K562 (cell line): Measurements from ENCODE around the gene C2orf92. TPM values are rescaled to one million over a fixed set of nuclear protein-coding genes. Genes with fewer than 3 reads are reported as not detected.
A peak's percentile ranks its signal among the peaks of the same experiment; 100 is the strongest.

Experiments
- ATAC-seq: fragments of 200-7000 bp; cut with Tn5 transposase; 3 replicates; pipeline ENCODE4 v1.9.1; 2020; ENCODE audit warnings: moderate library complexity
- BruUV-seq: library from RNA; stranded (reverse); fragments of 400-500 nt; replicated peaks from 2 replicates; lab custom pipeline; 2021; lab: Mats Ljungman, UMichigan
- CTCF ChIA-PET: fragments of 300-600 bp; formaldehyde crosslinking; extraction: SDS; loops from one replicate; lab custom pipeline; 2021; ENCODE audit warnings: low intra/inter-chr PET ratio; lab: Yijun Ruan, JAX
- POLR2A ChIA-PET: fragments of 300-600, 350-650 bp; sonication (Branson Sonifier 250); formaldehyde crosslinking; extraction: SDS; loops from one replicate; lab custom pipeline; 2021; ENCODE audit warnings: antibody characterized with exemption, inconsistent platforms; lab: Yijun Ruan, JAX
- DNase-seq, 4 experiments: peaks; one replicate each; pipeline versions ENCODE4 v3.0.0 to v3.0.0-alpha.2; 2011 to 2018; ENCODE audit warnings: low spot score in 3 of 4, mixed read lengths in 3 of 4; ENCODE audit errors: extremely low read depth in 1 of 4
- FAIRE-seq: peaks from 2 replicates; lab custom pipeline; 2011; peaks lifted over from hg19 to GRCh38; lab: Jason Lieb, UNC
- H2AFZ ChIP-seq: 2 replicates; pipeline ENCODE4 v1.6.0; 2011; ENCODE audit warnings: low read depth, low read length, control low read depth, inconsistent platforms
- H3K27ac ChIP-seq: fragments of 200-600 bp; 3 replicates; pipeline ENCODE4 v1.8.0; 2011; ENCODE audit warnings: low read depth, mild to moderate bottlenecking, control low read depth, inconsistent platforms, low read length, moderate library complexity, mixed read lengths; ENCODE audit errors: extremely low read depth
- H3K27me3 ChIP-seq, 2 experiments: fragments of 300-600 bp in 1 of 2; 2 replicates in 1 of 2; 3 replicates in 1 of 2; pipeline versions ENCODE4 v1.6.0 to v1.8.0; 2011; ENCODE audit warnings: inconsistent platforms in 2 of 2, low read length in 2 of 2, mild to moderate bottlenecking in 1 of 2, mixed read lengths in 1 of 2, moderate library complexity in 1 of 2; ENCODE audit not compliant: control insufficient read depth in 2 of 2, insufficient read depth in 2 of 2
- H3K36me3 ChIP-seq: fragments of 300-600 bp; 3 replicates; pipeline ENCODE4 v1.8.0; 2011; ENCODE audit warnings: mild to moderate bottlenecking, low read length, inconsistent platforms; ENCODE audit not compliant: control insufficient read depth, insufficient read depth
- H3K4me1 ChIP-seq, 2 experiments: fragments of 200-600 bp in 1 of 2; replicated peaks in 1 of 2; 2 replicates in 1 of 2; 3 replicates in 1 of 2; pipeline versions ENCODE4 v1.5.1 to v1.8.0; 2011; ENCODE audit warnings: inconsistent platforms in 2 of 2, low read length in 2 of 2, mild to moderate bottlenecking in 1 of 2, mixed read lengths in 1 of 2, moderate library complexity in 1 of 2; ENCODE audit not compliant: control insufficient read depth in 2 of 2, insufficient read depth in 2 of 2
- H3K4me2 ChIP-seq: 2 replicates; pipeline ENCODE4 v1.6.1; 2011; ENCODE audit warnings: low read length, control low read depth, inconsistent platforms, mixed read lengths; ENCODE audit not compliant: insufficient read depth
- H3K4me3 ChIP-seq: fragments of 200-600 bp; sonication (generic), shearing (Covaris generic); 2 replicates; pipeline ENCODE4 v1.5.1; 2016; ENCODE audit warnings: control low read depth, inconsistent platforms
- H3K79me2 ChIP-seq: fragments of 200-600 bp; 3 replicates; pipeline ENCODE4 v1.8.0; 2011; ENCODE audit warnings: low read length, inconsistent platforms; ENCODE audit not compliant: control insufficient read depth, insufficient read depth
- H3K9ac ChIP-seq, 2 experiments: 2 replicates each; pipeline versions ENCODE4 v1.6.0 to v1.6.1; 2011; ENCODE audit warnings: low read depth in 2 of 2, low read length in 2 of 2, control low read depth in 1 of 2, inconsistent platforms in 1 of 2, mild to moderate bottlenecking in 1 of 2, mixed read lengths in 1 of 2; ENCODE audit not compliant: insufficient read depth in 1 of 2
- H3K9me1 ChIP-seq: one replicate; pipeline ENCODE4 v1.6.0; 2011; ENCODE audit warnings: inconsistent platforms, mild to moderate bottlenecking, low read length, moderate library complexity; ENCODE audit not compliant: control insufficient read depth, insufficient read depth
- H3K9me3 ChIP-seq: replicated peaks from 2 replicates; pipeline ENCODE4 v1.5.1; 2011; ENCODE audit warnings: low read depth, low read length, inconsistent platforms; ENCODE audit not compliant: control insufficient read depth, insufficient read depth
- H4K20me1 ChIP-seq: replicated peaks from 2 replicates; pipeline ENCODE4 v1.6.1; 2011; ENCODE audit warnings: low read length, inconsistent platforms, mixed read lengths; ENCODE audit not compliant: control insufficient read depth, insufficient read depth
- L3MBTL2 ChIP-seq: fragments of 450-650 bp; IDR thresholded peaks from 2 replicates; pipeline ENCODE4 v1.6.1; 2016; ENCODE audit warnings: mild to moderate bottlenecking, moderate library complexity
- WGBS: fragments of 100-300 bp; shearing (Covaris generic); methylation state at CpG from one replicate; pipeline ENCODE4 v1.1.6; 2016; ENCODE audit warnings: low coverage, mixed read lengths; ENCODE audit not compliant: insufficient coverage; ENCODE audit errors: missing lambda C conversion rate; 5-methylcytosine and 5-hydroxymethylcytosine counted together
- in situ Hi-C: fragments of 300-500 bp; cut with MboI; formaldehyde crosslinking; loops from 4 replicates; pipeline ENCODE4 v1.15.0; 2018; ENCODE audit warnings: inconsistent platforms, mixed read lengths
- intact Hi-C: fragments of 100-400 bp; cut with micrococcal nuclease; formaldehyde crosslinking; loops from 2 replicates; pipeline ENCODE4 v1.14.2; 2022
- polyA plus RNA-seq, 8 experiments: library from polyadenylated mRNA; depleted of rRNA in 4 of 8; stranded (reverse) in 5 of 8; unstranded in 3 of 8; fragments of >200 nt; fragmentation: Nextera tagmentation in 2 of 8; fragmentation: Illumina TruSeq in 1 of 8; extraction: Ambion mirVana in 2 of 8; extraction: Trizol in 1 of 8; gene quantifications; 2 replicates each; pipeline versions ENCODE4 v1.2.1 to v1.2.3, GENCODE V29; 2011 to 2014; ENCODE audit warnings: inconsistent platforms in 1 of 8, missing spikeins in 1 of 8
- total RNA-seq, 7 experiments: library from RNA; depleted of rRNA in 6 of 7; stranded (reverse); fragments of >200 nt in 6 of 7; fragmentation: Illumina TruSeq in 2 of 7; extraction: Trizol in 2 of 7; gene quantifications; 2 replicates each; pipeline versions ENCODE4 v1.2.1 to v1.2.3, GENCODE V29; 2011 to 2021; ENCODE audit warnings: low replicate concordance in 1 of 7
- TF ChIP-seq, protein P1 (sequence below): fragments of 450-650 bp; IDR thresholded peaks from 2 replicates; pipeline ENCODE4 v1.6.1; 2016; ENCODE audit warnings: mild to moderate bottlenecking, moderate library complexity
- TF ChIP-seq, protein P2 (sequence below): fragments of 150-350 bp; IDR thresholded peaks from 2 replicates; pipeline ENCODE4 v1.6.1; 2014; ENCODE audit warnings: low read depth, mild to moderate bottlenecking, low read length, borderline replicate concordance

C2orf92 gene
- total and polyA plus RNA-seq, 9 of the 15 experiments (the other 6 are each of a cell fraction or from before 2014, with no cell fraction given): 0.65 to 6.8 (median 3.6) TPM

DNA sequence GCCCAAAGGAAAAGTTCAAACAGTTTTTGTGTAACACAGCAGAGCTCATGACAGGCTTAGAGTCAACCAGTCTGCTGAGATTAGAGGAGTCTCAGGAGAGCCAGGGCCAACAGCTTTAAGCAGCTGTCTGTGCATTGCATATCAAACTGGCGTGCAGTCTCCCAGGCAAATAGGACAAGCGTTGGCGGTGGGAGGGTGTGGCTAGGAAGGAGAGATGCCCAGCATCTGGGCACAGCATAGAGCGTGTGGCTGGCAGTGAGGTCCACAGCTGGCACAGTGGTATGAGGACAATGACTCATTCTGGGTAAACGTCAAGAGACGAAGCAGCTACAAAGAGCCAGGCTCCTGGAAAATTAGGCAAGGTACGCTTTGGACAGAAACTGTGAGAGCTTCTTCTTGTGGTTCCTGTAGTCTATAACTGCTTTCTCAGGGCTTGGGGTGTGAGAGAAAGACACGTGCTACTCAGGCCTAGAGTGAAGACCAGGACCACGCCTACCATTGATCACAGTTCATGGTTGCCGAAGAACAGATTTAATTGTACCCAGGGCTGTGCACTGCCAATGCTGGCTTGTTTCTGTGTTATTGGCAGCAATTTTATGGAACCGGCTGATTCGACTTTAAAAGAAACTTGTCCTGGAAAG lies 58.7 kb downstream of the C2orf92 start:
- ATAC-seq (no peak), FAIRE-seq (no peak), DNase-seq (no peak)
- H3K4me3 ChIP-seq: no peak overlapping the region
- no TSS peak for BruUV-seq
- ChIA-PET POLR2A (interaction anchor here (0.7 to 1.6 kb wide), 3 partner anchors 12 to 1419 kb away, joined by 3 to 5 read pairs (median 3); no protein-coding TSS in a partner anchor), CTCF (no interaction called here)
- no peak overlapping the region for H2AFZ ChIP-seq
- H3K79me2 ChIP-seq: no peaks in the 10 kb centered on the region
- 0 out of 4 replicates have a peak overlapping the region, but pooled peaks of 1 of the 2 experiments have one; percentile 33 for H3K9ac ChIP-seq
- peaks cover 0 to 17% of the 10 kb centered on the region in 2 experiments; a peak in 1 of 5 replicates for H3K4me1 ChIP-seq
- in situ Hi-C loops (no loop called here), intact Hi-C loops (no loop called here)
- H3K36me3 ChIP-seq: no peaks in the 10 kb centered on the region
- H4K20me1 ChIP-seq: no peaks in the 10 kb centered on the region
- no peaks in the 10 kb centered on the region for H3K9me1 ChIP-seq
- TF ChIP-seq, protein P1, sequence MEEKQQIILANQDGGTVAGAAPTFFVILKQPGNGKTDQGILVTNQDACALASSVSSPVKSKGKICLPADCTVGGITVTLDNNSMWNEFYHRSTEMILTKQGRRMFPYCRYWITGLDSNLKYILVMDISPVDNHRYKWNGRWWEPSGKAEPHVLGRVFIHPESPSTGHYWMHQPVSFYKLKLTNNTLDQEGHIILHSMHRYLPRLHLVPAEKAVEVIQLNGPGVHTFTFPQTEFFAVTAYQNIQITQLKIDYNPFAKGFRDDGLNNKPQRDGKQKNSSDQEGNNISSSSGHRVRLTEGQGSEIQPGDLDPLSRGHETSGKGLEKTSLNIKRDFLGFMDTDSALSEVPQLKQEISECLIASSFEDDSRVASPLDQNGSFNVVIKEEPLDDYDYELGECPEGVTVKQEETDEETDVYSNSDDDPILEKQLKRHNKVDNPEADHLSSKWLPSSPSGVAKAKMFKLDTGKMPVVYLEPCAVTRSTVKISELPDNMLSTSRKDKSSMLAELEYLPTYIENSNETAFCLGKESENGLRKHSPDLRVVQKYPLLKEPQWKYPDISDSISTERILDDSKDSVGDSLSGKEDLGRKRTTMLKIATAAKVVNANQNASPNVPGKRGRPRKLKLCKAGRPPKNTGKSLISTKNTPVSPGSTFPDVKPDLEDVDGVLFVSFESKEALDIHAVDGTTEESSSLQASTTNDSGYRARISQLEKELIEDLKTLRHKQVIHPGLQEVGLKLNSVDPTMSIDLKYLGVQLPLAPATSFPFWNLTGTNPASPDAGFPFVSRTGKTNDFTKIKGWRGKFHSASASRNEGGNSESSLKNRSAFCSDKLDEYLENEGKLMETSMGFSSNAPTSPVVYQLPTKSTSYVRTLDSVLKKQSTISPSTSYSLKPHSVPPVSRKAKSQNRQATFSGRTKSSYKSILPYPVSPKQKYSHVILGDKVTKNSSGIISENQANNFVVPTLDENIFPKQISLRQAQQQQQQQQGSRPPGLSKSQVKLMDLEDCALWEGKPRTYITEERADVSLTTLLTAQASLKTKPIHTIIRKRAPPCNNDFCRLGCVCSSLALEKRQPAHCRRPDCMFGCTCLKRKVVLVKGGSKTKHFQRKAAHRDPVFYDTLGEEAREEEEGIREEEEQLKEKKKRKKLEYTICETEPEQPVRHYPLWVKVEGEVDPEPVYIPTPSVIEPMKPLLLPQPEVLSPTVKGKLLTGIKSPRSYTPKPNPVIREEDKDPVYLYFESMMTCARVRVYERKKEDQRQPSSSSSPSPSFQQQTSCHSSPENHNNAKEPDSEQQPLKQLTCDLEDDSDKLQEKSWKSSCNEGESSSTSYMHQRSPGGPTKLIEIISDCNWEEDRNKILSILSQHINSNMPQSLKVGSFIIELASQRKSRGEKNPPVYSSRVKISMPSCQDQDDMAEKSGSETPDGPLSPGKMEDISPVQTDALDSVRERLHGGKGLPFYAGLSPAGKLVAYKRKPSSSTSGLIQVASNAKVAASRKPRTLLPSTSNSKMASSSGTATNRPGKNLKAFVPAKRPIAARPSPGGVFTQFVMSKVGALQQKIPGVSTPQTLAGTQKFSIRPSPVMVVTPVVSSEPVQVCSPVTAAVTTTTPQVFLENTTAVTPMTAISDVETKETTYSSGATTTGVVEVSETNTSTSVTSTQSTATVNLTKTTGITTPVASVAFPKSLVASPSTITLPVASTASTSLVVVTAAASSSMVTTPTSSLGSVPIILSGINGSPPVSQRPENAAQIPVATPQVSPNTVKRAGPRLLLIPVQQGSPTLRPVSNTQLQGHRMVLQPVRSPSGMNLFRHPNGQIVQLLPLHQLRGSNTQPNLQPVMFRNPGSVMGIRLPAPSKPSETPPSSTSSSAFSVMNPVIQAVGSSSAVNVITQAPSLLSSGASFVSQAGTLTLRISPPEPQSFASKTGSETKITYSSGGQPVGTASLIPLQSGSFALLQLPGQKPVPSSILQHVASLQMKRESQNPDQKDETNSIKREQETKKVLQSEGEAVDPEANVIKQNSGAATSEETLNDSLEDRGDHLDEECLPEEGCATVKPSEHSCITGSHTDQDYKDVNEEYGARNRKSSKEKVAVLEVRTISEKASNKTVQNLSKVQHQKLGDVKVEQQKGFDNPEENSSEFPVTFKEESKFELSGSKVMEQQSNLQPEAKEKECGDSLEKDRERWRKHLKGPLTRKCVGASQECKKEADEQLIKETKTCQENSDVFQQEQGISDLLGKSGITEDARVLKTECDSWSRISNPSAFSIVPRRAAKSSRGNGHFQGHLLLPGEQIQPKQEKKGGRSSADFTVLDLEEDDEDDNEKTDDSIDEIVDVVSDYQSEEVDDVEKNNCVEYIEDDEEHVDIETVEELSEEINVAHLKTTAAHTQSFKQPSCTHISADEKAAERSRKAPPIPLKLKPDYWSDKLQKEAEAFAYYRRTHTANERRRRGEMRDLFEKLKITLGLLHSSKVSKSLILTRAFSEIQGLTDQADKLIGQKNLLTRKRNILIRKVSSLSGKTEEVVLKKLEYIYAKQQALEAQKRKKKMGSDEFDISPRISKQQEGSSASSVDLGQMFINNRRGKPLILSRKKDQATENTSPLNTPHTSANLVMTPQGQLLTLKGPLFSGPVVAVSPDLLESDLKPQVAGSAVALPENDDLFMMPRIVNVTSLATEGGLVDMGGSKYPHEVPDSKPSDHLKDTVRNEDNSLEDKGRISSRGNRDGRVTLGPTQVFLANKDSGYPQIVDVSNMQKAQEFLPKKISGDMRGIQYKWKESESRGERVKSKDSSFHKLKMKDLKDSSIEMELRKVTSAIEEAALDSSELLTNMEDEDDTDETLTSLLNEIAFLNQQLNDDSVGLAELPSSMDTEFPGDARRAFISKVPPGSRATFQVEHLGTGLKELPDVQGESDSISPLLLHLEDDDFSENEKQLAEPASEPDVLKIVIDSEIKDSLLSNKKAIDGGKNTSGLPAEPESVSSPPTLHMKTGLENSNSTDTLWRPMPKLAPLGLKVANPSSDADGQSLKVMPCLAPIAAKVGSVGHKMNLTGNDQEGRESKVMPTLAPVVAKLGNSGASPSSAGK: 0 out of 2 replicates have a peak, but pooled peaks have one; percentile 21
- TF ChIP-seq, protein P2, sequence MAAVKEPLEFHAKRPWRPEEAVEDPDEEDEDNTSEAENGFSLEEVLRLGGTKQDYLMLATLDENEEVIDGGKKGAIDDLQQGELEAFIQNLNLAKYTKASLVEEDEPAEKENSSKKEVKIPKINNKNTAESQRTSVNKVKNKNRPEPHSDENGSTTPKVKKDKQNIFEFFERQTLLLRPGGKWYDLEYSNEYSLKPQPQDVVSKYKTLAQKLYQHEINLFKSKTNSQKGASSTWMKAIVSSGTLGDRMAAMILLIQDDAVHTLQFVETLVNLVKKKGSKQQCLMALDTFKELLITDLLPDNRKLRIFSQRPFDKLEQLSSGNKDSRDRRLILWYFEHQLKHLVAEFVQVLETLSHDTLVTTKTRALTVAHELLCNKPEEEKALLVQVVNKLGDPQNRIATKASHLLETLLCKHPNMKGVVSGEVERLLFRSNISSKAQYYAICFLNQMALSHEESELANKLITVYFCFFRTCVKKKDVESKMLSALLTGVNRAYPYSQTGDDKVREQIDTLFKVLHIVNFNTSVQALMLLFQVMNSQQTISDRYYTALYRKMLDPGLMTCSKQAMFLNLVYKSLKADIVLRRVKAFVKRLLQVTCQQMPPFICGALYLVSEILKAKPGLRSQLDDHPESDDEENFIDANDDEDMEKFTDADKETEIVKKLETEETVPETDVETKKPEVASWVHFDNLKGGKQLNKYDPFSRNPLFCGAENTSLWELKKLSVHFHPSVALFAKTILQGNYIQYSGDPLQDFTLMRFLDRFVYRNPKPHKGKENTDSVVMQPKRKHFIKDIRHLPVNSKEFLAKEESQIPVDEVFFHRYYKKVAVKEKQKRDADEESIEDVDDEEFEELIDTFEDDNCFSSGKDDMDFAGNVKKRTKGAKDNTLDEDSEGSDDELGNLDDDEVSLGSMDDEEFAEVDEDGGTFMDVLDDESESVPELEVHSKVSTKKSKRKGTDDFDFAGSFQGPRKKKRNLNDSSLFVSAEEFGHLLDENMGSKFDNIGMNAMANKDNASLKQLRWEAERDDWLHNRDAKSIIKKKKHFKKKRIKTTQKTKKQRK: no peak
- 0 out of 2 replicates have a peak, but pooled peaks have one; percentile 14 for TF ChIP-seq L3MBTL2
- TF ChIP-seq, all 486 proteins: peak for 2
- Histone ChIP-seq H3K4me2 (no peak overlapping the region), H3K27ac (no peak overlapping the region), H3K27me3 (peaks cover 0 to 49% of the 10 kb centered on the region in 2 experiments; a peak in 2 of 5 replicates), H3K9me3 (no peaks in the 10 kb centered on the region)
- 22% methylated on average over 12 of the region's 12 CpGs for WGBS
